Hepatocyte (in vitro differentiated cells): Measurements from ENCODE around the gene GH2. TPM values are rescaled to one million over a fixed set of nuclear protein-coding genes. Genes with fewer than 3 reads are reported as not detected.

ENCODE experiments used
- DNase-seq: peaks from one replicate; pipeline ENCODE4 v3.0.0-alpha.2; 2016; ENCODE audit warnings: low spot score
- H2AFZ ChIP-seq: fragments of 200-600 bp; sonication (generic); 2 replicates; pipeline ENCODE4 v1.6.0; 2016; ENCODE audit warnings: antibody characterized with exemption, mild to moderate bottlenecking
- H3K27ac ChIP-seq: fragments of 200-600 bp; sonication (generic); 2 replicates; pipeline ENCODE4 v1.5.1; 2016; ENCODE audit warnings: mild to moderate bottlenecking
- H3K27me3 ChIP-seq: fragments of 200-600 bp; sonication (generic); 2 replicates; pipeline ENCODE4 v1.6.1; 2016
- H3K36me3 ChIP-seq: fragments of 200-600 bp; sonication (generic); replicated peaks from 2 replicates; pipeline ENCODE4 v1.5.1; 2016; ENCODE audit warnings: low read depth; ENCODE audit not compliant: insufficient read depth
- H3K4me1 ChIP-seq: fragments of 200-600 bp; sonication (generic); 2 replicates; pipeline ENCODE4 v1.5.1; 2016; ENCODE audit warnings: mild to moderate bottlenecking, moderate library complexity; ENCODE audit not compliant: insufficient read depth
- H3K4me2 ChIP-seq: fragments of 200-600 bp; sonication (generic); 2 replicates; pipeline ENCODE4 v1.6.0; 2016
- H3K4me3 ChIP-seq: fragments of 200-600 bp; sonication (generic); 2 replicates; pipeline ENCODE4 v1.5.1; 2016; ENCODE audit warnings: mild to moderate bottlenecking
- H3K79me2 ChIP-seq: fragments of 200-600 bp; sonication (generic); 2 replicates; pipeline ENCODE4 v1.6.0; 2017; ENCODE audit warnings: mild to moderate bottlenecking
- H3K9me2 ChIP-seq: fragments of 200-600 bp; sonication (generic); replicated peaks from 2 replicates; pipeline ENCODE4 v1.6.0; 2017; ENCODE audit warnings: mild to moderate bottlenecking; ENCODE audit not compliant: insufficient read depth
- H3K9me3 ChIP-seq: fragments of 200-600 bp; sonication (generic); 2 replicates; pipeline ENCODE4 v1.5.1; 2016; ENCODE audit warnings: low read depth, mild to moderate bottlenecking
- H4K20me1 ChIP-seq: fragments of 200-600 bp; sonication (generic); 2 replicates; pipeline ENCODE4 v1.6.0; 2016; ENCODE audit warnings: mild to moderate bottlenecking; ENCODE audit not compliant: insufficient read depth, poor library complexity, severe bottlenecking
- CTCF ChIP-seq: fragments of 200-600 bp; sonication (generic); IDR thresholded peaks from 2 replicates; pipeline ENCODE4 v1.5.1; 2016; ENCODE audit warnings: antibody characterized with exemption, mild to moderate bottlenecking; ENCODE audit not compliant: poor library complexity
- EZH2 ChIP-seq: fragments of 200-600 bp; sonication (generic); IDR thresholded peaks from 2 replicates; pipeline ENCODE4 v1.6.1; 2016; ENCODE audit warnings: antibody characterized with exemption, mild to moderate bottlenecking, borderline replicate concordance
- EZH2phosphoT487 ChIP-seq: fragments of 200-600 bp; sonication (generic); IDR thresholded peaks from one replicate; pipeline ENCODE4 v1.6.1; 2018; ENCODE audit warnings: antibody characterized with exemption, mild to moderate bottlenecking, low read depth, moderate library complexity; ENCODE audit not compliant: unreplicated experiment, severe bottlenecking
- WGBS: methylation state at CpG from one replicate; pipeline ENCODE4 v1.1.6; 2016; ENCODE audit warnings: low lambda C conversion rate; ENCODE audit errors: missing lambda C conversion rate; 5-methylcytosine and 5-hydroxymethylcytosine counted together
- polyA plus RNA-seq: library from polyadenylated mRNA; unstranded; fragments of >200 nt; fragmentation: Nextera tagmentation; extraction: Ambion mirVana; gene quantifications from 2 replicates; pipeline ENCODE4 v1.2.1, GENCODE V29; 2016
- total RNA-seq: library from RNA; depleted of rRNA; stranded (reverse); fragments of >200 nt; gene quantifications from 2 replicates; pipeline ENCODE4 v1.2.3, GENCODE V29; 2014

The GH2 gene
- total and polyA plus RNA-seq, 2 experiments from 2014 or later = not detected

DNA sequence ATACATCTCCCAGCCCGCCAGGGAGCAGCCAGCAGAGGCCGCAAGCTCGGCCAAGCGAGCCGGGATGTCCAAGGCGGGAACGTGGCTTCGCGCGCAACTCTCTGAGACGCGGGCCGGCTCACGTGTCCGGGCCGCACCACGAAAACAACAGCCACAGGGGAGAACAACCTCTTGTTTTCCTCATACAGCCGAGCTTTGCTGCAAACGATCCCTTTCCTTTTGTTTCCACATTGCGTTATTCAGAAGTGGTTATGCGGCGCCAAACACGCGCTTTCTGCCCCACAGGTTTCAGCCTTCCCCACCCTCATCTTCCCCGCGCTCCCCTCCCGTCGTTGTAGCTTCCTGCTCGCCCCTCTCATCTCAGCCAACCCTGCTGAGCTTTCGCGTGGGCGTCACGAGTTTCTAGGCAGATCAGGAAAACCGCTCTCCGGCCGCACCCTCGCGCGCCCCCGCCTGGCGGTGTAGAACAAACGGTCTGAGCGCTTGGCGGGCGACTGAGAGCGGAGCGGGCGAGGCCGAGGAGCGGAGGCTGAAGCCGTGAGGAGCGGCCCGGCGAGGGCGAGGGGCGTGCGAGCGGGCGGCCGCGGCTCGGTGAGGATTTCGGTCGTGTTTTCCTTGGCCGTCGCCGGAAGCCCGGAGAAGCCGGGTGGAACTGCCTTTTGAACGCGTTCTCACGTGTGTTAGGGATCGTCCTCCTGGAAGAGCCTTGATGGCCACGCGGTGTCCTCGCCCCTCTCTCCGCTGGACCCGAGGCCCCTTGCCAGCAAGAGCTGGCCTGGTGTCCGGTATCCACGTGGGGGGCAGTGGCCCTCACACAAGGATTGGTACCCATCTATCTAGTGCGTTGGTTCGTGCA, 32.7 kb downstream of the GH2 start:
- peaks cover 5% of the 10 kb centered on the region for H3K4me1 ChIP-seq
- no peak overlapping the region for H3K27ac ChIP-seq
- no peaks in the 10 kb centered on the region for H3K79me2 ChIP-seq
- H3K9me3 ChIP-seq = no peaks in the 10 kb centered on the region
- peak; percentile 94 for DNase-seq
- no peaks in the 10 kb centered on the region for H3K27me3 ChIP-seq
- no peaks in the 10 kb centered on the region for H4K20me1 ChIP-seq
- TF ChIP-seq EZH2phosphoT487 (no peak), EZH2 (no peak), CTCF (peak; percentile 71)
- no peak overlapping the region for H3K4me3 ChIP-seq
- H3K9me2 ChIP-seq = no peaks in the 10 kb centered on the region
- peak overlapping the region; percentile 84 for H2AFZ ChIP-seq
- H3K36me3 ChIP-seq = no peaks in the 10 kb centered on the region
- peak overlapping the region; percentile 82 for H3K4me2 ChIP-seq
- 33% methylated on average over 68 of the region's 82 CpGs for WGBS

DNA sequence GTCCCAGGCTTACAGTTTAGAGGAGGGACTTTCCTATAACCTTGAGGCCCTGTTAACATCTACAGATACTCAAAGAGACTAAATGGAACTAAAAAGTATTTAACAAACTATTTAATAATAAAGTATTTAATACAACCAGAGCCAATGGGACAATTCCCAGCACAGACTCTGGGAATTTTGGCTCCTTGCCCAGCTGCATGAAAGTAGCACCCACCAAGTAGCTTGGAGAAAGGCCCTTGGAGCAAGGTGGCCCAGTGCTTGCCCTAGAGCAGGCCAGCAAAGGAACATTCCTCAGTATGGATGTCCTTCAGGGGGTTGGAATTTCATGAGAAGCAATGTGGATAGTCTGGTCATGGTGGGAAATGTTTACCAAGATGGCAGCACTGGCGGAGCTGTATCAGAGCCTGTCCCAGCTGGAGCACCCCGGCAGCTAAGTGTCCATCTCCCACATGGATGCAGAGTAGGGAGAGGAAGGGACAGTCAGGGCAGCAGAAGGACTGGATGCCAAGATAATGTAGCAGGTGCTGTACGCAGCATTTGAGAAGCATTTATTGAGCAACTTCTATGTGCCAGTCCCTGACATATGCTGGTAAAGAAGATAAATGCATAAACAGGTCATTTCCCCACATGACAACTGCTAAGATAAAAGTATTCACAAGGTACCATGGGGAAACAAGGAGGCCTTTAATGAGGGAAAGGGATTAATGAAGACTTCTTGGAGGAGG, 34.1 kb downstream of the GH2 start:
- Histone ChIP-seq H3K79me2 (no peaks in the 10 kb centered on the region), H3K27ac (no peak overlapping the region), H2AFZ (no peak overlapping the region), H3K4me2 (no peak overlapping the region), H3K4me3 (no peak overlapping the region), H3K36me3 (no peaks in the 10 kb centered on the region), H3K9me2 (no peaks in the 10 kb centered on the region), H3K9me3 (no peaks in the 10 kb centered on the region), H3K4me1 (peaks cover 5% of the 10 kb centered on the region), H3K27me3 (no peaks in the 10 kb centered on the region), H4K20me1 (no peaks in the 10 kb centered on the region)
- TF ChIP-seq CTCF (no peak), EZH2 (no peak), EZH2phosphoT487 (no peak)
- 98% methylated on average over 3 of the region's 3 CpGs for WGBS
- DNase-seq = no peak

- no peak for DNase-seq
- no peak overlapping the region for H3K4me3 ChIP-seq
- TF ChIP-seq CTCF = no peak
- no peak for TF ChIP-seq EZH2phosphoT487
- TF ChIP-seq EZH2 = no peak
- peaks cover 15% of the 10 kb centered on the region for H3K4me1 ChIP-seq
- WGBS = 96% methylated on average over 1 of the region's 1 CpG
- no peaks in the 10 kb centered on the region for H3K27me3 ChIP-seq
- no peak overlapping the region for H2AFZ ChIP-seq
- peaks cover 17% of the 10 kb centered on the region for H3K79me2 ChIP-seq
- H3K27ac ChIP-seq = no peak overlapping the region
- no peaks in the 10 kb centered on the region for H3K36me3 ChIP-seq
- peaks cover 9% of the 10 kb centered on the region for H4K20me1 ChIP-seq
- H3K9me3 ChIP-seq = no peaks in the 10 kb centered on the region
- H3K4me2 ChIP-seq = no peak overlapping the region
- no peaks in the 10 kb centered on the region for H3K9me2 ChIP-seq
These were observed 36.2 kb downstream of the GH2 start for GRCh38 chr17:63845509-63845908.
